NCI-H82 treated with DMSO at 0.1 percent for 48 hours (cell line): ENCODE results near the gene PHC3.
"Not testable (repeated sequence)": the region's sequence is repeated elsewhere in the genome, so short reads cannot be mapped to it uniquely, and the experiment has no call there.

Source experiments
- DNase-seq: peaks from one replicate; lab custom pipeline; 2025; ENCODE audit not compliant: unreplicated experiment; lab: John Stamatoyannopoulos, UW

Gene PHC3

GRCh38 chr3:170132335-170132734 lies 49.2 kb downstream of the PHC3 start:
- no peak for DNase-seq

DNA sequence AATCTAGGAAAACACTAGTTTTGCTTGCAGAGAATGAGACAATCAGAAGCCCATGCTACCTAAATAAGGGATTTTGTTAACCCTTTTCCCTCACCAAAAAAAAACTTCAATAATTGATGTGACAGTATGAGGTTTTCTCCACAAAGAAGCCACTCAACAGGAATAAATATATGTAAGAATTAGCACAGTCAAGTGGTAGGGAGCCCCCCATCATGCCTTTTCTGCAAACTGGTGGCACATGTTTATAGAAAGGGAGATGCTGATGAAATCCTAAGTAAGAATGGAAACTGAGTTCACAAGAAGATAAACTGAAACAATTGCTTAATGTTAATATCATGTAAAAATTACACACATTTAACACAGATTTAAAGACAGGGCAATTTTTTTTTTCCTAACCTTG lies 51.0 kb downstream of the PHC3 start:
- no peak for DNase-seq

DNA sequence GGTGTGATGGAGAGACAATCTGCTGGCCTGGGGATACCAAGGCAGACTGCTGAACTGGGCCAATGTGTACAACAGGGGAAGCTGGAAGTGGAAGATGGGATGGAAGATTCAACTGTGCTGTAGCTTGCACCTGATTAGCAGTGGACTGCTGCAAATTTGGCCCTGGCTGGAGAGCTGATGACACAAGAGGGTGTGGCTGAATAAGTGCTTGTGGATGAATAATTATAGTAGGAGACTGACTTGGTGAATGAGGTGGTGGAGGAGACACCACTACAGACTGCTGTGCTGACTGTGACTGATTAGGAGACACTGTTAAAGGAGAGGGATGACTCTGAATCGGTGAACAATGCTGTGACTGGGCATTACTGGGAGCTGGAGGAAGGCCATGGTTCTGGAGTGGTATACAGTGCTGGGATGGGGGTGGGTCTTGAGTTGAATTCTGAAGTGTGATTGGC lies 52.5 kb downstream of the PHC3 start:
- DNase-seq, result no peak

DNA sequence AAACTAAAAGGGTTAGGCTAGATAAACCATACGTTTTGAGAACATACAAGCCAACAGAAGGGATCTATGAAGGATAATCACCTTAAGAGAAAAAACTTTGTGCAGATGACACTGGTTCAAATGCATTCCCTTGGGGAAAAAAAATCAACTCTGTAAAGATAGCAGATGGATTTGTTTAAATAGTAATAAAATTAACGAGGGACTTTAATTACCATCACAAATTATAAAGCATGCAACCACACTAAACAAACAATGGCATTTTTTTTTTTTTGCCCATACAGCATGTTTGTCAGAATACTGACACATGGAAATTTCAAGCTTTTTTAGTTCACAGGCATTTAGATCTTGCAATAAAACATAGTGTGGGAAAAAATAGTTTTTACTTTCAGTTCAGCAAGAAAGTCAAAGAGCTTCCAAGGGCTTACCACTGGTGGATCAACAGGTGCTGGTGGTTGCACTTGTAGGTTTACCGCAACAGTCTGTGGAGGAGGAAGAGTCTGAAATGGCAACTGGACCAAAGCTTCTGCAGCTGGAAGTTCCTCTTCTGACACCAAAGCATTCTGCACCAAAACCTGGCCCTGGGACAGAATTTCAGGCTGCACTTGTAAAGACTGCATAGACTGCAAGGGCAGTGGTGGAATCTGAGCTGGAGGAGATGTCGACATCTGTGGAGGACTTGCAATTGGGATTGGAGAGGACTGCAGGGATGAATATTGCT lies 53.1 kb downstream of the PHC3 start:
- peak; percentile 19 for DNase-seq

- DNase-seq, result no peak
Measured at GRCh38 chr3:170117134-170117533, 64.4 kb downstream of the PHC3 start.

DNA sequence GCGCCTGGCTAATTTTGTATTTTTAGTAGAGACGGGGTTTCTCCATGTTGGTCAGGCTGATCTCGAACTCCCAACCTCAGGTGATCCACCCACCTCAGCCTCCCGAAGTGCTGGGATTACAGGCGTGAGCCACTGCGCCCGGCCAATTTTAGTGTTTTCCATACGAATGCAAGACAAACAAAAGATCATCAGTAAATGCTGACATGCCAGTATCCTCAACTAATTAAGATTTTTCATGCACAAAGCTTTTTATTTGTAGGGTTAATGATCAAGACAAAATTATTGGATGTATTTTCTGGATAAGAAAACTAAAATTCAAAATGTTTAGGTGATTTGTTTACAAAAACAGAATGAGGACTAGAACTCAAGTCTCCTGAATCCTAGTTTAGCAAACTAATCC lies 67.4 kb downstream of the PHC3 start:
- not testable (repeated sequence) for DNase-seq

GRCh38 chr3:170111147-170111771 lies 70.3 kb downstream of the PHC3 start:
- no peak for DNase-seq

DNA sequence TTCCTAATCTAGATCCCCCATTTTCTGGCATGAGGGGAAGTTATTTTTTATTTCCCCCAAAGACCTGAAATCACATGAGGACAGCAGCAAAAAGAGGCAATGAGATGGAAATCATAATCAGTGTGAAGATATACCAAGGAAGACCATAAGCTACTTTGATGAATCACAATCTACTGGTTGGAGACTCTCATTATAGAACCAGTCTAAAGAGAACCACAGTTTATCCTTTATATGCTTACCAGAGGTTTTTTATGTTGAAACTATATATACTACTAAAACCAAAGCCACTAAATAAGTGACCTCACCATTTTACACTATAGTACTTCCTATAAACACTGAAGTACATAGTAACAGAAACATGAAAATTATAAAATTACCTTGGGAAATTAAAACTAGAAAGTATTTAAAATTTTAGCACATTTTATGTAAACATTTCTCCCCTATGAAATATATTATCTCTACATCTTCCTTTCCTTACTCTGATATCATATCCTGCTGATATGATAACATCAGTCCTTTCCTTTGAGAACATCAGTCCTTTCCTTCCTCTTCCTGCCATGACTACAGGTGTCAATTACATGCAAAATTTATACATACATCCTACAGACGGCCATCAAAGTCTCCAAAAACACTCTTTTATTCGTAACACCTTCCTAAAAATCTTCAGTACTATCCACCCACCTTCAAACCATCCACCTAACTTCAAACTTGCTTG lies 71.8 kb downstream of the PHC3 start:
- DNase-seq, result no peak

GRCh38 chr3:170108955-170109354 lies 72.6 kb downstream of the PHC3 start:
- DNase-seq, result no peak

GRCh38 chr3:170107941-170108340 lies 73.6 kb downstream of the PHC3 start:
- no peak for DNase-seq

DNA sequence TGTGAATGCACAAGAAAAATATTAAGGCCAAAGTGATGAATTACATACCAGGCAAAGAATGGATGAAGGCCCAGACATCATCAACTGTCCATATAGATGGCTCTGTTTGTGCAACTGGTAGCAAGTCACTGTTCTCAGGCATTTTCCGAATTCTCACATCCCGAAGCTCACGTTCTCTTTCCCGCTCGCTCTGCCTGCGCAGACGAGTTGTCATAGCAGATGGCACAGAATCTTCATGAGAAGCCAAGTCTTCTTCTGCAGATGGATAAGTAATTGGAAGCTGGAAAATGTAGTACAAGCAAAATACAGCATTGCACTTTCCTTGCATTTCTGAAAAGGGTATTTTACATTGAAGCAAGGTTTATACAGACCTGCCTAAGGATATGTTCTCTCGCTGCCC lies 79.1 kb downstream of the PHC3 start:
- DNase-seq, result no peak

- DNase-seq, result no peak
Measured at GRCh38 chr3:170100944-170101343, 80.6 kb downstream of the PHC3 start.

GRCh38 chr3:170098753-170099152 lies 82.8 kb downstream of the PHC3 start:
- no peak for DNase-seq

DNA sequence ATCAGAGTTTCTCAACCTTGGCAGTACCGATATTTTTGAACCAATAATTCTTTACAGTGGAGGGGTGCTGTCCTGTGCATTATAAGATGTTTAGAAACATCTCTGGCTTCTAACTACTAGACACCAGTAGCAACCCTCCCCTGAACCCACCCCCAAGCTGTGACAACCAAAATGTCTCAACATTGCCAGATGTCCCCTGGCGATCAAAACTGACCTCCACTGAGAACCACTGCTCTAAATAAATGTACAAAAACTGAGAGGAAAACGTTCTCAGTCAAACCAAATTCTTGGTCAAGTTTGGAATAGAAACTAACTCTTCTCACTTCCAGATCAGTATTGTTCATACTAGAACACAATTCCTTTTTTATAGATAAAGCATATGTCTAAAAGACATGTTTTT lies 85.2 kb downstream of the PHC3 start:
- DNase-seq, result no peak

DNA sequence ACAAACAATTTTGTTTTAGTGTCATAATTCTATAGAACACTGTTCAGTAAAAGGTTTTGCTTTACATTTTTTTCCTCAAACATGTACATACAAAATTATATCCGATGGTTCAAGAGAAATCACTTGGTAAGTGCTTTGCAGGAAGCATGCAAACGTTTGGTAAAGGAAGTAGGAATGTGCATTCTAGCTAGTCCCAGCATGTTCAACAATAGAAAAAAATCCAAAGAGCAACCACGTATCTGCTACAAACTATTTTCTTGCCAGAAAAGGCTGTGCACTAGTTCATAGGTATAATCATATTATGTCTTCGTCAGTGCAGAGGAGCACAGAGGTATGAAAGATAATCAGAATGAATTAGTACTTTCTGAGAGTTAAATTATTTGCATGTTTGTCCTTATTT lies 85.8 kb downstream of the PHC3 start:
- no peak for DNase-seq

DNA sequence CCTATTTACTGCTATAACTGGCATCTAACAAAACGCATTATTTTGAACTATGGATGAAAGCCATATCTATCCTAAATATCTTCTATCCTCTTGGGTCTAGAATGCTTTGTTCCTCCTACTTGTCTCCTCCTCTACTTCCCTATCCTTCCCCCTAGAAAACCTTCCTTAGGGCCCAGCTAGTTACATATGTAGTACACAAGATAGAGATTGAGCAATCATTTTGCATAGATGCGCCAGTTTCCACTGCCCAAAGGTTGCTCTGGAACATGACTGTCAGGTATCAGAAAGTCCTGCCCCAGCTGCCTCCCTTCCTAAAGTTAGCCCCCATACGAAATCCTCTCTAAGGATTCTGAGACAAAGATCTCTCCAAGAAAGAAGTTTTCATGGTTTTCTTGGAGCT lies 88.6 kb downstream of the PHC3 start:
- DNase-seq, result no peak

DNA sequence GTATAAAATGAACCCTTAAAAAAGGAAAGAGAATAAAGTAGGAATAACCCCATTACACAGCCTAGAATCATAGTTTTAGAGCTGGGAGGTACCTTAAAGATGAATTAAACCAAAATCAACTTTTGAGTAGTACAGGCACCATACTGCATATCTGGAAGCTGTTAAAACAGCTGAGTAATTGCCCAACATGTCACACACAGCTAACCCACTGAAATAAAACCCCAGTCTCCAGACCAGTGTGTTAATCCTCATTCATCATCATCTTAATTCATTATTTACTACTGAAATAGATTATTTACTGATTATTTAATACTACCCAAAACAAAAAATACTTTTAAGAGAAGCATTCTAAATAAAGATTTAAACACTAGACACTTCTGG lies 90.9 kb downstream of the PHC3 start:
- DNase-seq, result no peak

GRCh38 chr3:170089862-170090600 lies 91.5 kb downstream of the PHC3 start:
- DNase-seq, result no peak

DNA sequence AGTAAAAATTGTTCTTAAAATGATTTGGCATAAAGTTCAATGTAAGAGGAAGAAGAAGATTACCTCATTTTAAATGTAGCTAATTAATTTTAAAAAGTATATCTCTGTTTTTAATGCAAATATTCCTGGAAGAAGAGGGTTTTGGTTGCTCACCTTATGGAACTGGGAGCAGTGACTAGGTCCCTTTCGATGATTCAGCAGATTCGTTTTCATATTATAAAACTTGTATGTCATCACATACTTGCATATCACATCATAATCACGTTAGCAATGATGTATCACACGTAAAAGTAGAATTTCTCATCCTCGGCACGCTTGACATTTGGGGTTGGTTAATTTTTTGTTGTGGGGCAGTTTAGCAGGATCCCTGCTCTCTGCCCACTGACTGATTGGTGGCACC lies 96.1 kb downstream of the PHC3 start:
- no peak for DNase-seq

- no peak for DNase-seq
Measured at GRCh38 chr3:170083343-170083742, 98.2 kb downstream of the PHC3 start.

DNA sequence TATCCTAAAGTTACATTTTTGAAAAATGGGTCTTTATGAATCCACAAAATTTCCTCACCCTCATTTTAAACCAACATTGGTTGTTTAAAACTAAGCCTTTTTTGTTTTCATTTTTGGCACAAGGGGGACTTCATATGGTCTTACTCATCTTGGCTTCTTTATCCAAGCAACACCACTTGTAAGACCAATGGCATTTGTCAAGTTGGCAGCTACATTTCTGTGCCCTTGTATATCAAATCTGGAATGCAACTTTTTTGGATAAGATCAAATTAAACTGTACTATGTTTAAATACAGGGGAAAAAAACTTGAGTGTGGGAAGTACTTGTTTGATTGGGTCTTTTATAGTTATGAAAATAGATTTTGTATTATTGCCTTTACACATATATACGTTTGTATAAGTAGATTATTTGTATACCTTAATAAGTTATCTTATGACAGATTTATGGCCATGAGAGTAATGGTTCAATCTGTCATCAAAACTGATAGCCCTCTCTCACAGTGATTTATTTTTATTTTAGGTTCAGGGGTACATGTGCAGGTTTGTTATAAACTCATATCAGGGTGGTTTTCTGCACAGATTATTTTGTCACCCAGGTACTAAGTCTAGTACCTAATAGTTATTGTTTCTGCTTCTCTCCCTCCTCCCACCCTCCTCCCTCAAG lies 100.3 kb downstream of the PHC3 start:
- DNase-seq, result no peak
